DMS153 treated with DMSO at 0.1 percent for 48 hours (cell line): ENCODE results near the gene SEPTIN1.
"Not testable (repeated sequence)": the region's sequence is repeated elsewhere in the genome, so short reads cannot be mapped to it uniquely, and the experiment has no call there.

Source experiments
- DNase-seq: peaks from one replicate; lab custom pipeline; 2025; ENCODE audit not compliant: unreplicated experiment; lab: John Stamatoyannopoulos, UW

Gene SEPTIN1

GRCh38 chr16:30357715-30358576 is 24.4 kb downstream of the SEPTIN1 start:
- DNase-seq, result no peak

- no peak for DNase-seq
Observed at GRCh38 chr16:30357085-30357714, 25.2 kb downstream of the SEPTIN1 start.

- DNase-seq, result peak; percentile 6
Observed at GRCh38 chr16:30356401-30357084, 25.8 kb downstream of the SEPTIN1 start.

- no peak for DNase-seq
Observed at GRCh38 chr16:30355954-30356308, 26.4 kb downstream of the SEPTIN1 start.

- peak; percentile 96 for DNase-seq
Observed at GRCh38 chr16:30355144-30355953, 27.0 kb downstream of the SEPTIN1 start, which contains the start of gene CD2BP2. CD2BP2 (minus strand) TSS chr16:30355308; CDS start chr16:30354681, 627 bp downstream.

- DNase-seq, result no peak
Observed at GRCh38 chr16:30354423-30355143, 27.8 kb downstream of the SEPTIN1 start.

- DNase-seq, result no peak
Observed at GRCh38 chr16:30353438-30354129, 28.8 kb downstream of the SEPTIN1 start.

GRCh38 chr16:30352488-30353401 is 29.6 kb downstream of the SEPTIN1 start:
- no peak for DNase-seq

GRCh38 chr16:30351586-30352419 is 30.6 kb downstream of the SEPTIN1 start:
- no peak for DNase-seq

GRCh38 chr16:30351001-30351441 is 31.3 kb downstream of the SEPTIN1 start:
- DNase-seq, result no peak

GRCh38 chr16:30350134-30350871 is 32.1 kb downstream of the SEPTIN1 start:
- no peak for DNase-seq

GRCh38 chr16:30349675-30350074 is 32.7 kb downstream of the SEPTIN1 start:
- no peak for DNase-seq

- DNase-seq, result no peak
Observed at GRCh38 chr16:30348929-30349328, 33.4 kb downstream of the SEPTIN1 start.

- no peak for DNase-seq
Observed at GRCh38 chr16:30348113-30348512, 34.2 kb downstream of the SEPTIN1 start.

GRCh38 chr16:30346286-30346685 is 36.1 kb downstream of the SEPTIN1 start:
- DNase-seq, result no peak

GRCh38 chr16:30343491-30343820 is 38.9 kb downstream of the SEPTIN1 start:
- DNase-seq, result not testable (repeated sequence)
